Endometrial microvascular endothelial cells (primary cell): ENCODE data around the gene SNX21. TPM values are rescaled to one million over a fixed set of nuclear protein-coding genes. Genes with fewer than 3 reads are reported as not detected.
"Not testable (repeated sequence)": the region's sequence is repeated elsewhere in the genome, so short reads cannot be mapped to it uniquely, and the experiment has no call there.

ENCODE experiments used
- in situ Hi-C: cut with HindIII; loops from 2 replicates; pipeline ENCODE4 v1.10.0; 2017; ENCODE audit warnings: low sequenced_read_pairs, low pct_unique_long_range_greater_than_20kb; ENCODE audit errors: inconsistent ontology term
- total RNA-seq: library from RNA; depleted of rRNA; stranded (reverse); fragments of >200 nt; gene quantifications from one replicate; pipeline ENCODE4 v1.2.3, GENCODE V29; 2015; ENCODE audit errors: inconsistent ontology term

Gene SNX21, protein sequence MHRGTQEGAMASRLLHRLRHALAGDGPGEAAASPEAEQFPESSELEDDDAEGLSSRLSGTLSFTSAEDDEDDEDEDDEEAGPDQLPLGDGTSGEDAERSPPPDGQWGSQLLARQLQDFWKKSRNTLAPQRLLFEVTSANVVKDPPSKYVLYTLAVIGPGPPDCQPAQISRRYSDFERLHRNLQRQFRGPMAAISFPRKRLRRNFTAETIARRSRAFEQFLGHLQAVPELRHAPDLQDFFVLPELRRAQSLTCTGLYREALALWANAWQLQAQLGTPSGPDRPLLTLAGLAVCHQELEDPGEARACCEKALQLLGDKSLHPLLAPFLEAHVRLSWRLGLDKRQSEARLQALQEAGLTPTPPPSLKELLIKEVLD
- 13.4 TPM for total RNA-seq

- in situ Hi-C loops: no loop called here
Measured at GRCh38 chr20:45833030-45833882, at the start of gene SNX21. Gene SNX21 (plus strand): TSS chr20:45833799. CDS start chr20:45833920, 121 bp downstream.

DNA sequence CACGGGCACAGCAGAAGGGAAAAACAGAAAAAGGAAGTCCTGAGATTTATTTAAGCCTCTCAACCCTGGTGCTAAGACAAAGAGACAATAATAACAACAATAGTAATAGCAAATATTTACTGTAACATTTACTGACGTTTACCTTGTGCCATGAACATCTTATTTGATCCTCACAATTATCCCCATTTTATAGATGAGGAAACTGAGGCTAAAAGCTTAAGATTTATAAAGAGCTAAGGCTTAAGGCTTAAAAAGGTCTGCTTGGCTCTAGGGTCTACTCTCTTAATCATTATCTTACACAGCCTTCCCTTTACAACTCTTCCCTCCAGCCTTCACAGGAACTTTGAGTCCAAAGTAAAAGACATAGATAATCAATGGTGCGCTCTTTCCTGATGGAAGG lies 45.2 kb upstream of the SNX21 start:
- in situ Hi-C loops: no loop called here

- in situ Hi-C loops: no loop called here
Measured at GRCh38 chr20:45792317-45793118, 41.1 kb upstream of the SNX21 start.

DNA sequence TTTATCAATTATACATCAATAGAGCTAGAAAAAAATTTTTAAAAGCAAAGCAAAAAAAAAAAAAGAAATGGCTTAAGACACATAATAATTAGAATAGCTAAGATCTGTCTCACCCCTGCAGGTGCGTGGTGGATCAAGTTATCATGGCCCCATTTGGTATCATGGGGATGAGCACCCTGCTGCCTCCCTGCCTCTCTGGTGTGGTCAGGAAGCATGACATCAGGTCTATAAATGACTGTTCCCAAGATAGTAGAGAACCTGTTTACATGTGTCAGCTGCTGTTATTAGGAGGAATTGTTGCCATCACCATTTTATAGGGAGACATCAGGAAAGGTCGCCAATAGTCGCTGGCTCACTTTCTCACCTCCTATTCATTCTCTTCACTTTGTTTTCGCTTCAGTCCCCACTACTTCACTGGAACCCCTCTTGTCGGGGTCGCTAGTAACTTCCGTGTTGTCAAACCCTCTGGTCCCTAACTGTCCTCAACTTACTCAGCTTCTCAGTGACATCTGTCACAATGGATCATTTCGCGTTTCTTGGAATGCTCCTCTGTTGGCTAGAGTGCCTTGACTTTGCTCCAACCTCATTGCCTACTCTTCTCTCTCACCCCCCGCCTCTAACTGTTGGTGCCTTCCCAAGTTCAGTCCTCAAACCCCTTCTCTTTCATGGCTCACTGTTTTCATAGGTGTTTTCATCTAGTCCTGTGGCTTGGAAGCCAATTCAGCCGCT lies 37.1 kb upstream of the SNX21 start:
- in situ Hi-C loops: no loop called here

DNA sequence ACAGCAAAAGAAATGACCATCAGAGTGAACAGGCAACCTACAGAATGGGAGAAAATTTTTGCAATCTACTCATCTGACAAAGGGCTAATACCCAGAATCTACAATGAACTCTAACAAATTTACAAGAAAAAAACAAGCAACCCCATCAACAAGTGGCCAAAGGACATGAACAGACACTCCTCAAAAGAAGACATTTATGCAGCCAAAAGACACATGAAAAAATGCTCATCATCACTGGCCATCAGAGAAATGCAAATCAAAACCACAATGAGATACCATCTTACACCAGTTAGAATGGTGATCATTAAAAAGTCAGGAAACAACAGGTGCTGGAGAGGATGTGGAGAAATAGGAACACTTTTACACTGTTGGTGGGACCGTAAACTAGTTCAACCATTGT lies 36.1 kb upstream of the SNX21 start:
- in situ Hi-C loops: not testable (repeated sequence)

DNA sequence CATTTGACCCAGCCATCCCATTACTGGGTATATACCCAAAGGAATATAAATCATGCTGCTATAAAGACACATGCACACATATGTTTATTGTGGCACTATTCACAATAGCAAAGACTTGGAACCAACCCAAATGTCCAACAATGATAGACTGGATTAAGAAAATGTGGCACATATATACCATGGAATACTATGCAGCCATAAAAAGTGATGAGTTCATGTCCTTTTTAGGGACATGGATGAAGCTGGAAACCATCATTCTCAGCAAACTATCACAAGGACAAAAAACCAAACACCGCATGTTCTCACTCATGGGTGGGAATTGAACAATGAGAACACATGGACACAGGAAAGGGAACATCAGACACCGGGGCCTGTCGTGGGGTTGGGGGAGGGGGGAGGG lies 35.6 kb upstream of the SNX21 start:
- in situ Hi-C loops: not testable (repeated sequence)

- in situ Hi-C loops: no loop called here
Measured at GRCh38 chr20:45798935-45799642, 34.5 kb upstream of the SNX21 start.

DNA sequence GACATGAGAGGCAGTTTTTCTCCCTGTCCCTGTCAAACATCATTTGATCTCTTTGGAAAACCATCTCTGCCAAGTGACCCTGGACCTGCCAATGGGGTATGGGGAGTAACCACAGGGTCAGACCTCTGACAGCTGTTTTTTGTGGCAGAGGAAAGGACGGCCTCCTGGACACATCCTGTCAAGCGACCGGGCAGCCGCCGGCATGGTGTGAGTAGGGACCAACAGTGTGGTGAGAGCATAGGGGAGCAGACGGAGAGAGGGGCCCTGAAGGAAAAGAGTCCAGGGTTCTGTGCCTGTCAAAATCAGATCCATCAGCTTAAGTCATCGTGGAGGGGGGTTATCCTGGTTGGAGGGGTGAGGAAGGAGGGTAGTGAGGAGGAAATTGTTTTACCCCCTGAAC lies 31.7 kb upstream of the SNX21 start:
- in situ Hi-C loops: loop anchor here (25.0 kb wide), 1 partner anchor 135 kb away; the partner anchor contains the start of gene PCIF1

GRCh38 chr20:45810191-45810970 lies 23.2 kb upstream of the SNX21 start:
- in situ Hi-C loops: loop anchor here (25.0 kb wide), 1 partner anchor 127 kb away; the partner anchor contains the start of gene PCIF1

DNA sequence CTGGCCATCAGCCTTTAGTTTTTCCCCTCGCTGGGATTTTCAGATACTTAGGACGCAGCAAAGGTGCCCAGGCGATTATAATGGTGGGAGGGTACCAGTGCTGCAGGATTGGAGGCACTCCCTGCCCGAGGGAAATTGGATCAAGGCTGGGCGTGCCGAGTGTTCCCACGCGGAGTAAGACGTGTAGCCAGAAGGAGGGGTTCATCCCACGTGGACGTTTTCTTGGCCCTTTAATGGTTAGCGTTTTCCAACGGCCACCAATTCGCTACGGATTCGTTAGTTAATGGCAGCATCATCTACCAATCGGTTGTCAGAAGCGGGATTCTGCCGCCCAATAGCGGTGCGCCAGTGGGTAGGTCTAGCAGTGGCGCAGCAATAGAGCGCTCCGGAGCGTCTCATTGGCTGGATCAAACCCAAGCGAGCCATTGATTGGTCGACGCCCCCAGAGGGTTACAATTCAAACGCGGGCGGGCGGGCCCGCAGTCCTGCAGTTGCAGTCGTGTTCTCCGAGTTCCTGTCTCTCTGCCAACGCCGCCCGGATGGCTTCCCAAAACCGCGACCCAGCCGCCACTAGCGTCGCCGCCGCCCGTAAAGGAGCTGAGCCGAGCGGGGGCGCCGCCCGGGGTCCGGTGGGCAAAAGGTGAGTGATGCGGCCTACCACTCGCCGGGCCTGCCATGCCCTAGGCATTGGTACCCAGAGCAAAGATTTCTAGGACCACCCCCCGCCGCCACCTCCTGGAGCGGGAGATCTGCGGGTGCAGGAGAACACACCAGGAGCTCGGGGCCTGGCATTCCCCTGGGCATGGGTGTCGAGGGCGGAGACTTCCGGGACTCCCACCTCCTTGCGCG lies 21.2 kb upstream of the SNX21 start, which contains the start of gene UBE2C:
Gene UBE2C (plus strand): TSS at position 488 of the 849 bp plus-strand sequence. CDS start 52 bp downstream, at position 540.
- in situ Hi-C loops: loop anchor here (25.0 kb wide), 1 partner anchor 125 kb away; the partner anchor contains the start of gene PCIF1

DNA sequence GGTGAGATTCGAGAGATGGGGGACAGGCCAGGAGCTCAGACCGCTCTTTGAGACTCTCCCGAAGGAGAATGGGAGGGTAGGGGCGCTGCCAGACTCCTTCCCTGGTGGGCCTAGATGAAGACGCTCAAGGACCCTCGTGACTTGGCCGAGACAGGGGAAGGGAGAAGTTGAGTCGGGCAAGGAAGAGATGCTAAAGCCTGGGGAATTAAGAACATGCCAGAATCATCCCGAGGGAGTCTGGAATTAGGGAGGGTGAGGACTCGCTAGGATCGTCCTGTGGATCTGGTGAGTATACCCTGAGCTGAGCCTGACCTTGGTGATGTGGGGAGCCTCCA lies 20.6 kb upstream of the SNX21 start:
- in situ Hi-C loops: loop anchor here (25.0 kb wide), 1 partner anchor 124 kb away; the partner anchor contains the start of gene PCIF1

- in situ Hi-C loops: loop anchor here (25.0 kb wide), 1 partner anchor 124 kb away; the partner anchor contains the start of gene PCIF1
Measured at GRCh38 chr20:45813489-45813888, 20.1 kb upstream of the SNX21 start.

DNA sequence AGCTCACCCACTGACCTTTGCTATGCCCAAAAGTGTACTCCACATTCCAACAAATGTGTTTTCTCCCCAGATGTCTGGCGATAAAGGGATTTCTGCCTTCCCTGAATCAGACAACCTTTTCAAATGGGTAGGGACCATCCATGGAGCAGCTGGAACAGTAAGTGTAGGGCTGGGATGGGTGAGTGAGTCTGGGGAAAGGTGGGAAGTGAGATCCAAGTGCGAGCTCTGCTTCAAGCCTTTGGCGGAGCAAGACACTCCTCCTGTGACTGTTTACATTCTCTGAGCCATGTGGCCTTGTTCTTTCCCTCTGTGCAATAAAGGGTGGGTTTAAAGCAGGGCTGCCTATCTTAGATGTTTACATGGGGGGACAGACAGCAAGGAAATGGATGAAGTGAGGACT lies 19.3 kb upstream of the SNX21 start:
- in situ Hi-C loops: loop anchor here (25.0 kb wide), 1 partner anchor 123 kb away; the partner anchor contains the start of gene PCIF1

DNA sequence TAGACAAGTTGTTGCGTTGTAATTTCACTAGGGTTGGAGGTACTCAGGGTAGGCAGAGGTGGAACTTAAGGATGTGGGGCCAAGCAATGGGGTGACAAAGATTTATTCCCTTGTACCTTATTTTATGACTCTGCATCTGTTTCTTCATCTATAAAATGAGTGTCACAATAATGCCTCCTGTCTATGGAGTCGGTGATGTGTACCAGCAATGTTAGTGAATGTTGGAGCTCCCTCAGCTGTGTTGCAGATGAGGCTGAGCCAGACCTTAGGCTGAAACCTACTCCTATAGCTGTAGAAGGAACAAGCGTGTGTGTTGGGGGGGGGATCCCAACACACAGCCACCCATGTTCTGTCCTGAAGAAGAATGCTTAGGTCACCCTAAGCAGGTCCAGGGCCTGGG lies 16.6 kb upstream of the SNX21 start:
- in situ Hi-C loops: loop anchor here (25.0 kb wide), 1 partner anchor 120 kb away; the partner anchor contains the start of gene PCIF1

DNA sequence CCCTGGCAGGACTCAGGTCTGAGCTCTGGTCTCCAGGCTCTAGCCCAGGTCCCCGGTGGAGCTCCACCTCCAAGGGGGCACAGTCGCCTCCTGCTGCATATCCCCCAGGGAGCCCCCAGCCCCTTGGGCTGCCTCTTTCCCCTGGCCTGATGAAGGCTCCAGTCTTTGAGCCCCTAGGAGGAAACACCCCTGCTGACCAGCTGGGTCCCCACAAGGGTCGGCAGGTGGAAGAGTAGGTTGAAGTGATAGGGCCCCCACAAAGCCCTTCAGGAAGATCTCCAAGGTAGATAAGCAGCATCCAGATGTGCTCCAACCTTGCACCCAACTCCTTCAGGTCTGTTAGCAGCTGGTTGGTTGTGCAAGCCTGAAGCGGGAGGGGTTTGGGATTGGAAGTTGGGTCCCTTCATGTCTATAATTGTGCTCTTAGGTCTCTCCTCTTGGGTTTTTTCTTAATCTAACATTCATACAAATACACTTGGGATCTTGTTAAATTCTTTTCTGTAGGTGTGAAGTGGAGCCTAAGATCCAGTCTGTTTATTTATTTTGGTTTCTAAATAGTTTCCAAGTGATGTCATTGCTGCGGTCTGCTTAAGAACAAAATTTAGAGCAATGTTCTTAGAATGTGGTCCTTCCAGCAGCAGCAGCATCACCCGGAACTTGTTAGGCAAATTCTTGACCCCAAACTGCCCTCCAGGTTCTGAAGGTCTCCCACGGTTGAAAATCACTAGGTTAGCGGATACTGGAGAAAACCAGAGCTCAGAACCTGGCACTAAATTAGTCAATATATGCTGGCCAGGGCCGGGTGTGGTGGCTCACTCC lies 16.0 kb upstream of the SNX21 start:
- in situ Hi-C loops: loop anchor here (25.0 kb wide), 1 partner anchor 120 kb away; the partner anchor contains the start of gene PCIF1
